Measurements from ENCODE around the gene RACGAP1.
"Not testable (repeated sequence)": the region's sequence is repeated elsewhere in the genome, so short reads cannot be mapped to it uniquely, and the experiment has no call there.

The RACGAP1 gene

DNA sequence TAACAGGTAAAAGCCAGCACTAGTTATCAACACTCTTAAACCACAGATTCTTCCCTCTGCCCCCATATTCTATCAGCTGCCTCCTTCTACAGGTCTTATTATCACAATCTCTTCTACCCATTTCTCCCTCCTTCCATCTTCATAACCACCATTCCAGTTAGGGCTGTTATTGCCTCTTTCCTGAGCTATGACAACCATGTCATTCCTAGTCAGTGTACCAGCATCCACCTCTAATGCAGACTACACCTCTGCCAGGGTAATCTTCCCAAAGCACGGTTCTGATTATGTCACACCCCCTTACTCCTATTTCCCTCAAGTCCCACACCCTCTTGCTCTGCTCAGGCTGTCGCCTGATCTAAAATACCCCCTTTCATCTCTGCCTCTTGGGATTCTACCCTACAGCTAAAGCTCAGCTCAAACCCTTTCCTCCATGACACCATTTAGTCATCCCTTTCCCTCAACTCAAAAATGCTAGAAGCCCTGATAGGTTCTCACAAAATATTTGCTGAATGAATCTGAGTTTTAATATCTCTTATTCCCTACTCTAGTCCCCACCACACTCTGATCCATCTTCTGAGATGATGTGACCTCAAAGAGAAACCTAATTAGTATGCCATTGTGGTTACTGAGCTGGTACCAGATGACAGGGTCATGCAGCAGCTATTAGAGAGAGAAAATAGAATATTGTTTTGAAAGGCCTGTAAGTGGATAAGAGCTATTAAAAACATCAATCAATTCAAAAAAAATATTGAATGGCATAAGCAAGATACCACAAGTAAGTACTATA, 11.7 kb downstream of the RACGAP1 start:
- H3K4me1 ChIP-seq, result 0 out of 2 replicates have a peak, but pooled peaks cover 2% of the 10 kb centered on the region
- in situ Hi-C loops (cut with MboI; ENCODE audit: low sequenced_read_pairs), result no loop called here
- peaks cover 73% of the 10 kb centered on the region for H3K36me3 ChIP-seq (replicated peaks)
- H3K9me3 ChIP-seq, result no peaks in the 10 kb centered on the region
- no peak for DNase-seq (ENCODE audit: low spot score in 2 of 2)
- no peak overlapping the region for H3K4me3 ChIP-seq
- no peaks in the 10 kb centered on the region for H3K27me3 ChIP-seq (ENCODE audit: low read depth)

DNA sequence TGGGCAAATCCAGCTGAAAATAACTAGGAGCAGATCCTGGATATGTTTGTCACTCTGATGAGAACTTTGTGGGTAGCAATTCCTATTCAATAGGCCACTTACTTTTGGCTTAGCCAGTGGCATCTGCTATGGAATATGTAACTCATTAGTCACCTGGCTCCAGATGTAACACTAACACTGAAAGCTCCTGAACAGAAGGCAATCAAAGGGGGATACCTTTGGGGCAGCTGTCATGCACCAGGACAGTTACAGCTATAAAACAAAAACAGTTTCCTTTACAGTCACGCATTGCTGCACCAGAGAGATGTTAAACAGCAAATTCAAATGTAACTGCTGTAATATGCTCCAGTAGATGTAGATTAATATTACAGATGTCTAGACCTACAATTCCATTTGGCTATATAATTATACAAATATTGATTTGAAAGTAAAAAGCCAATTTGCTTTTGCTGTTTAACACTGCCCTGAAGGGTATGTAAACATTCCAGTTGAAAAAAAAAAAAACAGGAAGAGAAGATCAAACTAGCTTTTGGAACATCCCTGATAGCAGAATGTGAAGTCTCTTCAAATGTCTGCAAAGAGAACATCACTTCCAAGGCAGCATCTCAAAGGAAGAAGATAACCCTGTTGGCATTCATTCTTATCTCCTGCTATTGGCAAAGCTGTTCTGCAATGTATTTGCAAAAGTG, 18.4 kb downstream of the RACGAP1 start:
- Histone ChIP-seq H3K27me3 (ENCODE audit: low read depth) (no peaks in the 10 kb centered on the region), H3K36me3 (replicated peaks) (peaks cover 71% of the 10 kb centered on the region), H3K9me3 (no peaks in the 10 kb centered on the region), H3K4me3 (no peak overlapping the region), H3K4me1 (no peaks in the 10 kb centered on the region)
- DNase-seq (ENCODE audit: low spot score in 2 of 2), result no peak
- in situ Hi-C loops (cut with MboI; ENCODE audit: low sequenced_read_pairs), result no loop called here

DNA sequence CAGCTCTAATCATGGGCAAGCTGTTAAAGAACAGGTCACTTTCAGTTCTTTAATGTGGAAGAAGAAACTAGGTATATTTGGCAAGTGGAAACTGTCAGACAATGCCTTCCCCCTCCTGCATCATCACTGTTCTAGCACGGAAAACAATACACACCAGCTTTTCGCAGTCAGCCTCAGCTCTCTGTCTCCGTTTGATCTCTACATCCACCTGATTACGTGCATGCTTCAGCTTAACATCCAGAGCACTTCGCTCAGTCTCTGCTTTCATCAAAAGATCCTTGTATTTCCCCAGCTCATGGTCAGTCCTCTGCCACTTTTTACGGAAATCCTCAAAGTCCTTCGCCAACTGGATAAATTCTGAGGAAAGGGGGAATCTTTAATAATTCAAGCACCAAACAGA, 19.0 kb downstream of the RACGAP1 start:
- Histone ChIP-seq H3K4me1 (no peaks in the 10 kb centered on the region), H3K36me3 (replicated peaks) (peaks cover 72% of the 10 kb centered on the region), H3K9me3 (no peaks in the 10 kb centered on the region), H3K27me3 (ENCODE audit: low read depth) (no peaks in the 10 kb centered on the region), H3K4me3 (no peak overlapping the region)
- in situ Hi-C loops (cut with MboI; ENCODE audit: low sequenced_read_pairs), result no loop called here
- no peak for DNase-seq (ENCODE audit: low spot score in 2 of 2)

DNA sequence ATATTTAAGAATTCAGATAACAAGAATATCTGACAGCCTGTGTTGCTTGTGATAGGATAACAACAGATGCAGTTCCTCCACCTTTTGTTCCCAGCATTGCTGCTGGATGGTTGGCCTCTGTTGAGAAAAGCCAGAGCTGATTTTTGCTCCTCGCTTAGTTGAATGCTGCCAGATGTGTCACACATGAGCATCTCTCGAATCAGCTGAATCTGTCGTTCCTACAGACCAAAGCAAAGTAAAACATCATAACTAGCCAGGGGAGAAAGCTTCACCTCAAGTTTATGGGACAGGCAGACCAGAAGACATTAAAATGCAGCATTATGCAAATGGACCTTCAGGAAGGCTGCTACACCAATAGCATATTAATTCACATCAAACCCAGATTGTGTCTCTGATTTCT, 20.1 kb downstream of the RACGAP1 start:
- Histone ChIP-seq H3K27me3 (ENCODE audit: low read depth) (no peaks in the 10 kb centered on the region), H3K4me1 (no peaks in the 10 kb centered on the region), H3K4me3 (no peak overlapping the region), H3K36me3 (replicated peaks) (peaks cover 78% of the 10 kb centered on the region), H3K9me3 (no peaks in the 10 kb centered on the region)
- in situ Hi-C loops (cut with MboI; ENCODE audit: low sequenced_read_pairs), result no loop called here
- DNase-seq (ENCODE audit: low spot score in 2 of 2), result no peak

DNA sequence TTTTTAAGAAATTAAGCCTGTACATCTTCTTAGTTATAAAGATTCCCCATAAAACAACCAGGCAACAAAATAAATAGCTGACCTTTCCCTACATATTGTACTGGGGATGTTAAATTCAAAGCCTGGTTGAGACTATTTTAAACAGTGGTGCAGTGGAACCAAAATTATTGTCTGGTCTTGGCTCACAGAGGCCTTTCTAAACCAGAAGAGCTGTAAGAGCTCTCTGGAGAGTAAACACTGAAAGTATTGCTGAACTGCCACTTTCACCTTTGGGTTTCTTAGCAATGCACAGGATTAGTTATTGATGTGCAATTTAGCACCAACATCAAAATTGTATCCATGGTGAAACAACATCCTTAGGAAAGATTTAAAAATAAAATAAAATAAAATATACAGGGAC, 20.6 kb downstream of the RACGAP1 start:
- no peak for DNase-seq (ENCODE audit: low spot score in 2 of 2)
- peaks cover 76% of the 10 kb centered on the region for H3K36me3 ChIP-seq (replicated peaks)
- no peak overlapping the region for H3K4me3 ChIP-seq
- no peaks in the 10 kb centered on the region for H3K9me3 ChIP-seq
- H3K27me3 ChIP-seq (ENCODE audit: low read depth), result no peaks in the 10 kb centered on the region
- no peaks in the 10 kb centered on the region for H3K4me1 ChIP-seq
- in situ Hi-C loops (cut with MboI; ENCODE audit: low sequenced_read_pairs), result no loop called here

DNA sequence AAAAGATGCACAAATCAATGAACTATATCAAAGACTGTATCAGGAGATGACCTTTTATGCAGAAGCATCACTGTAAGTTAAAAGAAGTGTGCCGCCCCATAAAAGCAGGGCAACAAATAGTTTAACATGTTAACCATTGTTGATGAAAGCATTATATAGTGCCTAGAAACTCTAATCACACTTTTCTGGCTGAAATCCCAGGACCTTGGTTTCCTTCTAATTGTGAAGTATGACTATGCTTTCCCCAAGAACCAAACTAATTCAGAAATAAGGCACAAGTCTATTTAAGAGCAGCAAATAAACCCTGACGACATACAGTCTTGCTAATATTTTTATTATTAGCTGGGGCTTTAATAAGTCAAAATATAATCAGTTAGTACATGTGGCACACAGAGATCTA, 21.7 kb downstream of the RACGAP1 start:
- Histone ChIP-seq H3K9me3 (no peaks in the 10 kb centered on the region), H3K4me1 (no peaks in the 10 kb centered on the region), H3K36me3 (replicated peaks) (peaks cover 81% of the 10 kb centered on the region), H3K27me3 (ENCODE audit: low read depth) (no peaks in the 10 kb centered on the region), H3K4me3 (no peak overlapping the region)
- in situ Hi-C loops (cut with MboI; ENCODE audit: low sequenced_read_pairs), result no loop called here
- DNase-seq (ENCODE audit: low spot score in 2 of 2), result no peak

DNA sequence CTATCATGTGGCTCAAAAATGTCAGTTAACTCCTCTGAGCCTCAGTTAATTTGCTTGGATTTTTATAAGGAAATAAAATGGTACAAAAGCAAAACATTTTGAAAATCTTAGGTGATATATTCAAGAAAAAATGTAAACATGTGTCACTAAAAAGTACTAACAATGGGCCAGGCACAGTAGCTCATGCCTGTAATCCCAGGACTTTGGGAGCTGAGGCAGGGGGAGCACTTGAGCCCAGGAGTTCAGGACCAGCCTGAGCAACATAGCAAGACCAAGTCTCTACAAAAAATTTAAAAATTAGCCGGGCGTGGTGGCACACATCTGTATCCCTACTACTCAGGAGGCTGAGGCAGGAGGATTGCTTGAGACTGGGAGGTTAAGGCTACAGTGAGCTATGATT, 26.8 kb downstream of the RACGAP1 start:
- H3K9me3 ChIP-seq, result no peaks in the 10 kb centered on the region
- H3K4me1 ChIP-seq, result no peaks in the 10 kb centered on the region
- in situ Hi-C loops (cut with MboI; ENCODE audit: low sequenced_read_pairs), result no loop called here
- H3K27me3 ChIP-seq (ENCODE audit: low read depth), result no peaks in the 10 kb centered on the region
- peaks cover 90% of the 10 kb centered on the region for H3K36me3 ChIP-seq (replicated peaks)
- H3K4me3 ChIP-seq, result no peak overlapping the region
- no peak for DNase-seq (ENCODE audit: low spot score in 2 of 2)

DNA sequence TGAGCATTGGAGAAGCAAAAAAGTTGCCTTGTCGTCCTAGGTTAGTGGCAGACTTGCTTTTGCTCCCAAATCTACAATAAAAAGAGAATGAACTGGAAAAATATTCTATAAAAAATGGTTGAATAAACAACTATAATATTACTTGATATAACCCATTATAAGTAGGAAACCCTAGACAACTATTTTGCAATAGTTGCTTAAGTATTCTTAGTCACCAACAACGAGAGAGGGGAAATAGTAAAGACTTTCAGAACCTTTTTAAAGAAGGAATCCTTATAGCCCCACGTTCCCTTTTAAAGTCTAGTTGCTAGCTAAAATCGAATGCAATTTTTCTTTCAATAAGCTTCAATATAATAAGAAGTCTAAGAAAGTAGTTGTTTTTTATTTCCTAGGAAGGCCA, 35.0 kb downstream of the RACGAP1 start:
- H3K36me3 ChIP-seq (replicated peaks), result peaks cover 77% of the 10 kb centered on the region
- no peaks in the 10 kb centered on the region for H3K9me3 ChIP-seq
- no peaks in the 10 kb centered on the region for H3K27me3 ChIP-seq (ENCODE audit: low read depth)
- no peak for DNase-seq (ENCODE audit: low spot score in 2 of 2)
- H3K4me1 ChIP-seq, result no peaks in the 10 kb centered on the region
- in situ Hi-C loops (cut with MboI; ENCODE audit: low sequenced_read_pairs), result no loop called here
- no peak overlapping the region for H3K4me3 ChIP-seq

DNA sequence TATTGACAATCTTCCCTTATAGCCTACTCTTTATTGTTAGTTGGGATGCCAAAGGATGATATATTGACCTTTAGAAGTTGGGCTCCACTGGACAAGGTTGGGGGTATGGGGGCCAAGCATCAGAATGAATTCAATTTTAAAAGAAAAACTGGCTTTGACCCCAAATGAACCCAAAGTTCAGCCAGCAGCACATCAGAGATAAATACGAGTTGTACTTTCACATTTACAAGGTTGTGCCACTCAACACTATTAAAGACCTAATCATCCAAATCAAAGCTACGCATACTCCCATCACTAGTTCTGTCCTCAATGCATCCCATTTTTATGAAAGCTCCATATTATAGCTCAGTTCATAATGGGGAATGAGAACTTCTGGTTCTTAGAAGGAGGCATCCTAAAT, 35.9 kb downstream of the RACGAP1 start:
- H3K9me3 ChIP-seq; in situ Hi-C loops (cut with MboI; ENCODE audit: low sequenced_read_pairs); H3K27me3 ChIP-seq (ENCODE audit: low read depth); H3K4me1 ChIP-seq; H3K4me3 ChIP-seq; DNase-seq (ENCODE audit: low spot score in 2 of 2): not testable (repeated sequence)
- peaks cover 68% of the 10 kb centered on the region for H3K36me3 ChIP-seq (replicated peaks)

DNA sequence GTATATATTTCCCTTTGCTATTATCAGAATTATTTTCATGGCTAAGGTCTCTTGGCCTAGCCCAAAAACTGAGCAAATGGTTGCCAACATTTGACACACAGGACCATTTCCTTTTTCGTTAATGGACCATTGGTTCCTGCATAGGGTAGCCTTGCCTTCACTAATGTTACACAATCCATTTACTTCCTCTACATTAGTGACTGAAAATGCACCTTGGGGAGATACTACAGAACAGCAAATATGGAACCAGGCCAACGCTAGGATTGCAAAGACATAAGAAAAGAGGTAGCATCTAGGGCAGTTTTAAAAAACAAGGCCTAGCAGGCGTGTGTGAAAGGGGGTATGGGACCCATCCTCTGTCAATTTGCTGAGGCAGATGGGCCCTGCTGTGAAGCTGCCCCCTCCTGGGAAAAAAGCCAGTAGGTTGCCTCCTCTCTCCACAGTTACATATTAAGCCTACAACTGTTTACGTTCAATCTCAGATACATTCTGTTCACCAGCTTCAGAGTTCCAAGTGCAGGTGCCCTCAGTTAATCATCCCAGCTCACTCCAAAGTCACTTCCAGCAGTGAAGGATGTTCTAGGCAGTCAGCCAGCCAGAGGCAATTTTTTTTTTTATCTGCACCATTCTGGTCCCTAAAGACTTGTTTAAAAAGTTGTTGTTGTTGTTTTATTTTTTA, 37.5 kb downstream of the RACGAP1 start:
- in situ Hi-C loops (cut with MboI; ENCODE audit: low sequenced_read_pairs), result no loop called here
- no peaks in the 10 kb centered on the region for H3K4me1 ChIP-seq
- H3K36me3 ChIP-seq (replicated peaks), result peaks cover 52% of the 10 kb centered on the region
- no peak for DNase-seq (ENCODE audit: low spot score in 2 of 2)
- H3K4me3 ChIP-seq, result no peak overlapping the region
- H3K9me3 ChIP-seq, result no peaks in the 10 kb centered on the region
- H3K27me3 ChIP-seq (ENCODE audit: low read depth), result no peaks in the 10 kb centered on the region

DNA sequence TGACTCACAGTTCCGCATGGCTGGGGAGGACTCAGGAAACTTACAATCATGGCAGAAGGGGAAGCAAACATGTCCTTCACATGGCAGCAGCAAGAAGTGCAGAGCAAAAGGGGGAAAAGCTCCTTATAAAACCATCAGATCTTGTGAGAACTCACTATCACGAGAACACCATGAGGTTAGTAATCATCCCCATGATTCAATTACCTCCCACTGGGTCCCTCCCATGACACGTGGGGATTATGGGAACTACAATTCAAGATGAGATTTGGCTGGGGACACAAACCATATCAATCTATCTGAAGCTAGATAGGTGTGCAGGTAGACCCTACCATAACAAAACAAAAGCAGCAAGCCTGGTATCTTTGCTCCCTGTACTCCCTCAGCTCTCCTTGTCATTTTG, 38.8 kb downstream of the RACGAP1 start:
- in situ Hi-C loops (cut with MboI; ENCODE audit: low sequenced_read_pairs); H3K9me3 ChIP-seq; DNase-seq (ENCODE audit: low spot score in 2 of 2); H3K27me3 ChIP-seq (ENCODE audit: low read depth); H3K4me1 ChIP-seq; H3K4me3 ChIP-seq: not testable (repeated sequence)
- peaks cover 39% of the 10 kb centered on the region for H3K36me3 ChIP-seq (replicated peaks)

DNA sequence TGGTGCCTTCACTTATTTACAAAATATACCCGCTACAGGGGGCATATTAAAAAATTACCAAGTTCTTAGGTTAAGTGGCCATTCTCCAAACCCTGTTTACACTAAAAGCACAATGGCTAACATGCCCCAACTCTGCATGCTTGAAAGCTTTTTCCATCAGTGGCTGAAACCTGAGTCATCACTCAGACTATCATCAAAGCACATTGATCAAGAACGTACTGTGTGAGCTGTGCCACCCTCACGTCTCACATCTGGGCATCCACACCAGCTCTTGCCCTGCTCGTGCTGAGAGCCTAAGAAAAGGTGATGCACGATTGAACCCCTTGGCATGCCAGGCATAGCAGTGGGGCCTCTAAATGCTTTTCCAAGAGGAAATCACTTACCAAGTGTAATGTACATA, 39.3 kb downstream of the RACGAP1 start:
- Histone ChIP-seq H3K36me3 (replicated peaks) (peaks cover 37% of the 10 kb centered on the region), H3K4me1 (no peaks in the 10 kb centered on the region), H3K4me3 (no peak overlapping the region), H3K9me3 (no peaks in the 10 kb centered on the region), H3K27me3 (ENCODE audit: low read depth) (no peaks in the 10 kb centered on the region)
- in situ Hi-C loops (cut with MboI; ENCODE audit: low sequenced_read_pairs), result no loop called here
- no peak for DNase-seq (ENCODE audit: low spot score in 2 of 2)

DNA sequence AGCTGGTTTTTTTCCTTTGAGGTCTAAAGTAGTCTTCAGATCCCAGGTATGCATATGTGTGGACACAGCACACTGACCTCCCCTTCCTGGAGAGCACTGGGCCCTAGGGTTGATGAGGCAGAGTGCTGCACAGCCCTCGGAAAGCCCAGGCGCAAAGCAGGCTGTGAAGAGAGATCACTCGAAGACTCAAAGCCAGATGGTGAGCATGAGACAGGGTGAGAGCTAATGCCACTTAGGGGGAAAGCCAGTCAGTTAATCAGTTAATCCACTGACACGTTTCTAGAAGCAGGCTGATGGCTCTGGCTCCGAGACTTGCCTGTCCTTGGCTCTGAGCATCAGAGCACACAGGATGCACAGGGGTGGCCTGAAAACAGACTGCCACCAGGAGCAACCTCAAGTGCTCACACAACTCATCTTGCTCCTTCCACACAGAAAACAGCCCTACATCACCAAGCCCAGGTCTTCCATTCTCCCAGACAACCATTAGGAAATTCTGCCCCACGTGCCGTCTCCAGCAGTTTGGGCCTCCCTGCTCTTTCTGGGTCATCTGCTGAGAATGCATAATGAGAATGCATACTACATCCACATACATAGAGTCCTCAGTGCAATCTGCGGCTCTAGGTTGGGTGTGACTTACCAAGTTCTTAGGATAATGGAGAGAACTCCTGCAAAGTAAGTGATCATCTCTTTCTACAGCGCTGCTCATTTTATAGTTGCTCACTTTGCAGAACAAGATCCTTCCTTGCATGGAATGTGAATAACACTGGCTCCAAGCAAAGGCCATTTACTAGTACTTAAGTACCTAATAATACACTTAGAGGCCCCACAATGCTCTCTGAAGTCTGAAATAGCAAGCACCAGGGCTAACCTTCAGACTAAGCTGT, 40.6 kb downstream of the RACGAP1 start:
- Histone ChIP-seq H3K36me3 (replicated peaks) (peaks cover 24% of the 10 kb centered on the region), H3K4me1 (no peaks in the 10 kb centered on the region), H3K4me3 (no peak overlapping the region), H3K27me3 (ENCODE audit: low read depth) (no peaks in the 10 kb centered on the region), H3K9me3 (no peaks in the 10 kb centered on the region)
- DNase-seq (ENCODE audit: low spot score in 2 of 2), result no peak
- in situ Hi-C loops (cut with MboI; ENCODE audit: low sequenced_read_pairs), result no loop called here

Data from HAP-1 (cell line).